NCI-H146 (cell line): ENCODE data around the gene ZNF22.
A peak's percentile ranks its signal among the peaks of the same experiment; 100 is the strongest.

Source experiments
- DNase-seq: peaks from one replicate; lab custom pipeline; 2025; lab: John Stamatoyannopoulos, UW

The ZNF22 gene

DNA sequence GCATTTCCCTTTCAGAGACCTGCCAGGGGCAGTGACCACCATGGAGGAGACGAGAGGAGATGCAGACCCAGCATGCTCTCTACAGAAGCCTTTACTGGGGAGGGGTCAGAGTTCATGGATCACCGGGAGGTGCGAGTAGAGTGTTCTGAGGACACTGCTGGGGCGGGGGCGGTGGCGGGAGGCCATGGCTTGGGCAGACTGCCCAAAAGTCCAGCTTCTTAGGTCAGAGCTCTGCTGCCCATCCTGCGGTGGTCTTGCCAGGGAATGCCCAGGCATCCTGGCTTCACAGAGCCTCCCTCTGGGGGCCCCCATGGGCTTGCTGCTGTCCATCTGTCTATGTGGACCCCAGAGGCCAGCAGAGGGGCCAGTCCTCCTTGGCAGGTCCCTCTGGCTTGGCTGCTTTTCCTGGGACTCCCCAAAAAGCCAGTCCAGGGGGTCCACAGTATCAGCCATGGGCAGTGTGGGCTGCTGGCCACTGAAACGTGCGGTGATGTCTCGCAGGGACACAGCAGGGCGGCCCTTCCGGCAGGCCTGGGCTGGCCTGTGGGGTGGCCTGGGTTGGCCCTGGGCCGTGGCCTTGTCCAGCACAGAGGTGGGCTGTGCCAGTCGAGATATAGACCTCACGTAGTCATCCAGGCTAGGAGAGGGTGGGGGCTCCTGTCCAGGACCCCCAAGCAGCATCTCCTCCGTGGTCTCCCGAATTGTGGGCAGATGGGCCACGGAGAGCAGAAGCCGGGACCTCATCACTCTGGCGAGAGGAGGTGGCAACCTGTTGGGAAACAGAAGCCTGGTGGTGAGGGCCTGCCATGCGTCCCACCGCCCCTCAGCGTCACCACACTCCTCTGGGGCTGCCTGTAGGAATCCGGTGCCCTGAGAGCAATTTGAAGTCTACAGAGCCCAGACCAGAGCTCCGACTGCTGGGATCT lies 23.2 kb upstream of the ZNF22 start:
- DNase-seq, result no peak

DNA sequence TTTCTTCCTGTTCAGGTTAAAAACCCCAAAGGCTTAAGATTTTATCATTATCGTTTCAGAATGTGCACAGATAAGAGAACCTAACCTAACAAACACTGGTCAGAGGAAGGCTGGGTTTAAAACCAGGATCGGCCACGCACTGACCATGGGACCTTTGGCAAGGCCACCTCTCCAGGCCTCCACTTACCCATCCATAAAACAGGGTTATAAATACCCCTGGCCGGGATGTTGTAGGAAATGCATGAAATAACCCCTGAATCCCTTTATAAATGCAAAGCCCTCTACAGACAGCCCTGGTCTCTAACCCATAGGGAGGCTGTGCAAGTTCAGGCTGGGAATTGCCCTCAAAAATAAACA lies 22.5 kb upstream of the ZNF22 start:
- no peak for DNase-seq

DNA sequence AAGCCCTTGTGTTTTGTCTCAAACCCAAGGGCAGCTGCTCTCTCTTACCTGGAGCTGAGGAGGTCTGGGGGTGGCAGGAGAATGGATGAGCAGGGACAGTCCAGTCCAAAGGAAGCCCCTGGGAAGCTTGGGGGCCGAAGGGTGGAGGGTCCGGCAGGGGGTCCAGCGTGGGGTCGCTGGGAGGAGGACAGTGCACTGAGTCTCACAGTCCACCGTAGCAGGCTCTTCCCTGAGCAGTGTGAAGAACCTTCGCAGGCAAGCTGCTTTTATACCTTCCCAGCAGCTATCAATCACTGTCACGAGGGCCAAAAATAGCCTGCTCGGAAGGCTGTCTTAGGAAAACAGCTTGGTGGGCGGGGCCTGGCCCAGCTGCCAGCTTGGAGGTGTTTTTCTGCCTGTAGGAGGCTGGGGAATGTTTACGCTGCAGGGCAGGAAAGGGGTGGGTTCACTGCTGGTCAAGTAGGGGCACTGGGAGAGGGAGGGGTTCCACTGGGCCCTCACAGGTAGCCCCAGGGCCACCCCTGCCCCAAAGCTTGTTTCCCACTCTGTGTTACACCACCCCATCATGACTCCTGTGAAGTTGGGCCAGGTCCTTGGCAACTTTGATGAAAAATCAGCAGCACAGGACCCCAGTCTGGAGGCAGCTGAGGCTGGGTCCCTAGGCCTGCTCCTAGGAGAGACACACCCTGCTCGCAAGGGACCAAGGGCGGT lies 22.0 kb upstream of the ZNF22 start, which contains the start of gene DEPP1:
DEPP1 (minus strand) TSS at position 240 of the 711 bp plus-strand sequence. CDS start 779 bp downstream, outside the sequence.
- peak; percentile 96 for DNase-seq

DNA sequence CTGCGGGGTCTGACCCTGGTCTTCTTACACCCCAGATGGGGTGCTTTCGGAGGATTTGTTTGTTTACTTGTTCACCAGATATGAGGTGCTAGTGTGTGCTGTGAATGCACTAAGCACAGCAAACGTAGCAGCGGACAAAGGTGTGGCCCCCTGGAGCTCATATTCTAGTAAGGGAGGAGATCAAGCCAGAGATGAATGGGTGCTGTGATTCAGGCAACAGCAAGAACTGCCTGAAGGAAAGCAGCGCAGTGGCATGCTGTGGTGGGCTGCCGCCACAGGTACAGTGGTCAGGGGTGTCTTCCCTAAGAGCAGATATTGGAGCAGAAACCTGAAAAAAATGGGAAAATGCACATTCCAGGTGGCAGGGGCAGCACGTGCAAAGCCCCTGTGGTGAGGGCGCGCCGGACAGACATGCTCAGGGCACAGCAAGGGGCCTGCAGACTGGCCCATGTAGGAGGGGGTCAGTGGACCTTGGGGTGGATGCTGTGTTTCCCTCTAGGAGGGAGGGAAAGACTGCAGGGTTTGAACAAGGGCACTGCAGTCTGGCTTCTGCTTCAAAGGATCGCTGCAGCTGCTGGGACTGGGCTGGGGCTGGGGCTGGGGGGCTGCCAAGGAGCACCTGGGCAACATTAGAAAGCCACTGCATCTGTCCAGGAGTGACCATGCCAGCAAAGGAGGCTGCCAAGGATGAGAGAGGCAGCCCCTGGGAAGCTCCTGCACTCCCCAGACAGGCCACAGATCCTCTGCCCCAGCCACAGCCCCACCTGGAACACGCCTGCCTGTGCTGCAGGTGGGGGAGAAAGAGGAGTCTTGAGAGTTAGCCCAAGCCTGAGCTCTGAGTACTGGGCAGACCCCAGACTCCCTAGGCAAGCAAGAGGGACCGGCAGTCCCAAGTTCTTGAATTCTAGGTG lies 21.2 kb upstream of the ZNF22 start:
- DNase-seq, result peak; percentile 62

DNA sequence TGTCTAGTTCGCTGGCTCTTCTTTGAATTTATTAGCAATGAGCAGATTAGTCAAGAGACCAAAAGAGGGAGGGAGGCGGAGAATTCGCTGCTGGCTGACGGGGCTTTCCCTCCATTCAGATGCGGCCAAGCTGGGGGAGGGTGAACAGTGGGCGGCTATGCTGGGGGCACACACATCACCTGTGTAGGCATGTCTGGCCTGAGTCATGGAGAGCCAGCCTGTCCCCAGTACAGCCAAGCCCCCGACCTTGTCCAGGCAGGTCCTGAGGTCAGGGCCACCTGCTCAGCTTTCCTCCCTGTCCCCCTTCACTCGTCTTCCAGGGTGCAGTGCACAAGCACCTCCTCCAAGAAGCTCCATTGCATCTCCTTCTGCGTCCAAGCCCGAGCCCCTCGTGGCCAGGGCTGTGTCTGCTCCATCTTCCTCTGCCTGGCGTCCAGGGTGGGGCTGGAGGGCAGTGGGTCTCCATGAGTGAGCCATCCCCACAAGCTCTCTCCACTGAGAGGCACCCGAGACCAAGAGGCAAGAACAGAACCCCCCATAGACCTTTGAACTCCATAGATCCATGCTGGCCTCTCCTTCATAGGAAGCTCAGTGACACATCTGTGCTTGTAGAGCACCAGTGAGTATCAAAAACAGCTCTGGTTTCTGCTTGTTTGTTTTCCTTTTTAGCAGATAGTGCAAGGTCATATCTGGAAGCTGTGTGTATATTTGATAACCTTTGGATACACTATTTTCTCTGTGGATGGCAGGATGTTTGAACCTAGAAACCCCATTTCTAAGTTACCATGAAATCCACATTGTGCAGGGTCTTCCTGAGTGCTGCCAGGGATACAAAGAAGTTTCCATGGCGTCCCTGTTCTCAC lies 20.2 kb upstream of the ZNF22 start:
- no peak for DNase-seq

DNA sequence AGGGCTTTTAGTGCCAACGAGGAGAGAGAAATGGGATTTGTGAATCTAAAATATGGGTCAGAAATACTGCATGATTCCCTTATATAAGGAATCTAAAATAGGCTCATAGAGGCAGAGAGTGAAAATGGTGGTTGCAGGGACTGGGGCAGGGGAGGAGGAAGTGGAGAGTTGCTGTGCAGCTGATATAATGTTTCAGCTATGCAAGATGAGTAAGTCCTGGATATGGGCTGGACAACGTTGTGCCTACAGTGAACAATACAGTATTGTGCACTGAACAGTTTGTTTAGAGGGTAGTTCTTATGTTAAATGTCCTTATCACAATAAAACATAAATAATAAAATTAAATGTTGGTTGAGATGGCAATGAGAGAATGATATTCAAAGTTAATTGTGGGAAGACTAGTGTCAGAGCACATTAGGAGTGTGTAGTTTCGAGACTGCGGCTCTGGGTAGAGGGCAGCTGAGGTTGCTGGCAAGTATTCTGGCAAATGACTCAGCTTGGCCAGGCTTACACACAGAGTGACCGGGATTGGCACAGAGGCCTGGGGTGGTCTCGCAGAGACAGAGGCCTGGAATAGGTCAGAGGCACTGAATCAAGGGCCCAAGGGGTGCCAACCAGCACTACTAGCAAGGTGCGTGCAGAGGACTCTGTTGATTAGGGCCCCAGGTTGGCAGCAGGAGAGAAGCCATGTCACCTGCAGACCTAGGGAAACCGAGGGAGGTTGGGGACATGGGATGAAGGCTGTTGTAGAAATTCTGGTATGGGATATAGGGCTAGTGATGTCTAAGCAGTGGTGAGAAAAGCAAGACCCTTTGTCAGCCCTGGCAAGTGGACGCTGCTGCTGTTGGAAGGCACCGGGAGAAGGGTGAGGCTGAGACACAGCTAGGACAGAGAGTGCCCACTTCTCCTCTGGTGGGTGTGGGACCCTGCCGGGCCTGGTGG lies 19.3 kb upstream of the ZNF22 start:
- DNase-seq, result no peak

DNA sequence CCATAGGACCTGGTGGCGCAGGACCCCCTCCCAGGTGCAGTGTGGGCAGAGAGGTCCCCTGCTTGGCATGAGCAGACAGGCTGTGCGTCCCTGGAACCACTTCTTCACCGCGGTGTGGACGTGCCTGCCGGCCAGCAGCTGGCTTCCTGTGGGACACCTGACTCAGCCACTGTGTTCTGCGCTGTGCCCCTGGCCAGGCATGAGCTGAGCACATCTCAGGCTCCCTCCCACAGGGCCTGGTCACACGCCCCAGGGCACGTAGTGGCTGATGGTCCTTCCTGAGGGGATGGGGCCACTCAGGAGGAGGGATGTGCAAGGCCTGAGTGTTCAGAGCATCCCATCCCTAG lies 18.6 kb upstream of the ZNF22 start:
- DNase-seq, result no peak

DNA sequence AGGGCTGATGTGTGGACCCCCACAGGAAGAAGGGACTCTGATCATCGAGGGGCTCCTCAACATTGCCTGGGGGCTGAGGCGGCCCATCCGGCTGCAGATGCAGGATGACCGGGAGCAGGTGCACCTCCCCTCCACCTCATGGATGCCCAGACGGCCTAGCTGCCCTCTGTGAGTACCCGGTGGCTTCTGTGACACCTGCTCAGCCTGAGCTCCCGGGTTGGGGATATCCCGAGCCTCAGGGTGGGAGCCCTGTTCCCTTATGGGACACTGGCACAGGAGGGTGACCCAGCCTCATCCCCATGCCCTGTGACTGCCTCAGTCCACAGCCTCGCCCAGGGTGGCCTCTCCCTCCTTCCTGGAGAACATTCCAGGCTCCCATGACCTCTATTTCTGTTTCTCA lies 18.2 kb upstream of the ZNF22 start:
- no peak for DNase-seq

DNA sequence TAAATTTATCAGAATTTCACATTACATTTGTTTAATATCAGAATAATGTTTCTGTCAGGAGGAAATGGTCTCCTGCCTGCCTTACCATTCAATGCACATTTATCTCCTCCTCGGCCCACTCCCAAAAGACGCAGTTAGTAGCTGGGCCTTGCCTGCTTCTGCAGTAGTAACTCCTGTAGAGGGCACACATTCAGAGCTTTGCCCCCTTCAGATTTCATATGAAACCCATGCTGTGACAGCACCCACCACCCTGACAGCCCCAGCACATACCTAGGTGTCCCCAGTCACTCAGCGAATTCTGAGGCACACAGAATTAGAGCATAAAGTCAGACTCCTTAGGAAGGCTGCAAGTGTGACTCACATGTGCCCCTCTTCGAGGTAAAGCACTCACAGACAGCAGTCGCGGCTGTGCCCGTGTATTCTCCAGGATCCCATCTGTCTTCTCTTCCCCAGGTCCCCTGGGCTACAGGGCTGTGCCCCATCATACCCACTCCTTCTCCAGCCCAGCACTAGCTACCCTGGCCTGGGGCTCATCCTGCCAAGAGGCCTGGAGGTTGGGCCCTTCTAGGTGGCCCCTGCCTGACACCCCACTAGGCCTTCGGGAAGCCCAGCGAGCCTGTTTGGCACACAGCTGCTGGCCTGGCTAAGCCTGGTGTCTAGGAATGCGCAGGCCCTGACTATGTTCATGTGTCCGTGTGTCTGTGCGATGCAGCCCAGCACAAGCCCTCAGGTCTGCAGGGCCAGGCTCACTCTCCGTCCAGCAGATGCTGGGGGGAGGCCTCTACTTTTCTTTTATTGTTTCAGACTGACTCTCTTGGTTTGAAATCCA lies 17.4 kb upstream of the ZNF22 start:
- no peak for DNase-seq

DNA sequence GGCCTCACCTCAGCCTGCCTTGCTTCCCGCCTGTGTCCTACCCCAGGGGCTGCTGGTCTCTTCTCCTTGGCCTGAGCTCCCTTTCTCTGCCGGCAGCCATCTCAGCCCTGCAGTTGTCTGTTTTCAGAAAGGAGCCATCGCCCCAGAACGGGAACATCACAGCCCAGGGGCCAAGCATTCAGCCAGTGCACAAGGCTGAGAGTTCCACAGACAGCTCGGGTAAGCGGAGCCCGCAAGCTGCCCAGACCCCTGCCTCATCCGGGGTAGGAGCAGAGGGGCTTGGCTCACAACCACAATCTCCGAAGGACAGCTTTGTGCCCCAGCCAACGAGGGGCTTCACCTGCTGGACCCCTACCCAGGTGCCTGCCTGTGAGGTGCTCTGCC lies 16.8 kb upstream of the ZNF22 start:
- no peak for DNase-seq

DNA sequence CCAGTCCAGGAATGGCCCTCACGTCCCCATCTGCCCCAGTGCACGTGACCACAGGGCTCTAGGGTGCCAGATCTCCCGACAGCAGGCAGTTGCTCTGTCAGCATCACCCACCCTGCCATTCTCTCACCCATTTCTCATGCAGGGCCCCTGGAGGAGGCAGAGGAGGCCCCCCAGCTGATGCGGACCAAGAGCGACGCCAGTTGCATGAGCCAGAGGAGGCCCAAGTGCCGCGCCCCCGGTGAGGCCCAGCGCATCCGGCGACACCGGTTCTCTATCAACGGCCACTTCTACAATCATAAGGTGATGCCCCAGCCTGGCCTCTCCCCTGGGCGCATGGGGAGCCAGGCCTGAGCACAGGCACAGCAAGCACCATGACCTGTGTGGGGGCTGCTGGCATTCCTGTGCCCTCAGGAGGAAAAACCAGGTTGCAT lies 16.0 kb upstream of the ZNF22 start:
- no peak for DNase-seq

DNA sequence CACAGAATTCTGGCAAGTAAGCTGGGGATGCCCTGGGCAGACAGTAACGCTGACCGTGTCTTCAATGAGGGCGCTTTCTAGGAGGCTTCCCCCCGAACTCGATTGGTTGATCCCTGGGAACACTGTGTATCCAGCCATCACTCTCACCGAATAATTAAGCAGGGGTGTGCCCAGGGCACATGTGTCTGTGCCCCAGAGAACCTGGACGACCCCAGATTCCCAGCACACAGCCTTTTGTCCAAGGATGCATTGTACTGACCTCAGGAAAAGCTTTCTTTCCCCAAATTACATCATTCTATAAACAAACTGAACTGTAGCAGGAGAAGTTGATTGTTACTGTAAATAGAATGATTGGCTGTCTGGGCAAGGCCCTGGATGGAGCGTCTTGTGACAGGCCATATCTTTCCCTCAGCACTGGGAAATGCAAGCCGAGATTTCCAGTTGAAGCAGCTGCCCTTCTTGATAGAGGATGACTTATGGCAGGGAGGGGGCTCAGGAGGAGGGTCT lies 15.5 kb upstream of the ZNF22 start:
- no peak for DNase-seq

DNA sequence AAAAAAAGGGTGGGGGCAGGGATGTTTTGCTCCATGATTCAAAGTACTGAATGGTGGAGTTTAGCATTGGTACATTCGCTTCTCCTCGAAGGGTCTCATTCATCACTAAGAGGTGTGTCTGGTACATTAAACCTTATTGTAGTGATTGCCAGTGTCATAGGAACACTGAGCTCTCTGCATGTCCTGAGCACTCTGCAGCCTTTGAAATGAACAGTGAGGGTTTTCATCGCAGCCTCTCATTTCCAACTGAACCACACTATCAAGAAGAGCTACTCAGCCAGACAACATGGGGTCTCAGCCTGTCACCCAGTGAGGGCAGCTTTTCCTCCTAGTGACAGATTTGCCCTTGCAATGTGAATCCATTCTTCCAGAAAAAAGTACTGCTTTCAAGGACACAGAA lies 14.5 kb upstream of the ZNF22 start:
- DNase-seq, result no peak

DNA sequence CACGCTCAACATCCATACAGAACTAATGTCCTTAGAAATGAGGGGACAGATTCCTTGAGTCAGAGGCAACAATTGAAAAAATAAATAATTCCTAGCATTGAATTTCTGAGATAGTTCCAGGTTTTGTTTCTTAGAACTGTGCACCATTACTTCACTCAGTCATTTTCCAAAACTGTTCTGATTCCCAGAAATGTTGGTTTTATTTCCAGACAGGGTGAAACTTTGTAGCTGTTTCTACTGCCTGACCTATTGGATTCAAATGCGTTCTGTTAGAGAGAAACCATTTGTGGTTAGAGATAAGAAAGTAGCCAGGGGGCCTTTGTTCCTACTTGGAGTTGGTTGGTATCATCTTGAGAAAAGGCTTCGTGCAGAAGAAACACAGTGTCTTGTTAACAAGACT lies 14.1 kb upstream of the ZNF22 start:
- DNase-seq, result no peak

DNA sequence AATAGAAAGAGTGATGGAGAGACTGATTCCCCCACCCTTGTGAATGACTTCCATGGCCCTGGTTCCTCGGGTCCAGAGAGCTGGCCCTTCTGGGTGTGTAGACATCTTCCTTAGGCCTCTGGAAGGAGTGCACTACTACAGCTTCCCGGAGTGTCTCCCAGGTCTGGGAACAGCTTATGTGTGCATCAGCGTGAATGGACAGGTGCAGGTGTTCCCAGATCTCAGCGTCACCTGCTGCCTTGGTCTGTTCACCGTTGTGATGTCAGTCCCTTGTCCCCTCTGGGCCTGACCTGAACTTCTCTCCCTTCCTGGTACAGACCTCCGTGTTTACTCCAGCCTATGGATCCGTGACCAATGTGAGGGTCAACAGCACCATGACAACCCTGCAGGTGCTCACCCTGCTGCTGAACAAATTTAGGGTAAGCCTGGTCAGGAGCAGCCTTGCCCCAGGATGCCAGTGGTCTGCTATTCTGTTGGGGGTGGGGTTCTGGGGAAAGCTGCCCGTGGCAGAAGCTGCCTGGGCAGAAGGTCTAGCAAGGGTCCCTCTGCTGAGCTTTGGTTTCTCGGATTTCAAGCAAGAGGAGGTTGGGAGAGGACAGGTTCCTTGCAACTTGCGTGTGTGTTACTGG lies 11.7 kb upstream of the ZNF22 start:
- DNase-seq, result peak; percentile 78

DNA sequence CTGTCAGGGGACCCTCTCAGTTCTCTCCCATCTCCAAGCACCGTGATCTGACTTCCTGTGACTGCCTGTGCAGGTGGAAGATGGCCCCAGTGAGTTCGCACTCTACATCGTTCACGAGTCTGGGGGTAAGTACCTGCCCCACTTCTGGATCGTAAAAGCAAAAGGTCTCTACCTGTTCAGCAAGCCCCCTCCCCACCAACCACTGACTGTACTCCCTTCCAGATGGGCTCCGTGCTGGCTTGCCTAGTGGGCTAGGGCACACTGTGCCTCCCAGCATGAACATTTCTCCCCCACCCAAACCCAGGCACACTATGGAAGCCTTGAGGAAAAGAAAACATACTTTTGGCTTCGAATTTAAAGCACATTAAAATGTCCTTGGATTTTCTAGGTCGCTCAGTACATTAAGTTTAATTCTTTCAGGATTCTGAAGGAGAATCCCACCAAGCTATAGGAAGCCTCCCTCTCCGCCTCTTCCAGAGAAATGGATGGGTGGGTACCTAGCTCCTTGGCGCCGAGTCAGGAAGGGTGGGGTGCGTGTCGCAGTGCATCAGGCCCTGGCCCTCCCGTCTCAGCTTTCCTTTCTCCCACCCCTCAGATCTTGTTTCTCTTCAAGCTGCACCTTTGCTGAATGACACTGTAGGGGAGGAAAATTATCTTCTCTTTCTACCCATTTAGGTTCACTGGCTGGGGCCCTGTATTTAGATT lies 11.0 kb upstream of the ZNF22 start:
- no peak for DNase-seq

DNA sequence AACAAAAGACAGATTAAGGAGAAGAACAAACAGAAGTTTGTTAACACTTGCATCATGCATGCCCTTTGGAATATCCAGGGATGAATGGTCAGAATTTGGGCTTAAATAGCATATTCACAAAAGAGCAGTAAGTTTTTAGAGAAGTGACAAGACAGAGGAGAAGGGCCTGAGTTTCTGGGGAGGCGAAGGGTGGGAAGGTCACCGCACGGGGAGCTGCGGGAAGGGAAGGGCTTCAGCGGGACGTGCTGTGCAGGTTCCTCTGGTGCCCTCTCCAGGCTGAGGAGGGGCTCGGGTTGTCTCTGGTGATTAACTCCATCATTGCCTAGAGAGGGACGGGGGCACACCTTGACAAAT lies 10.4 kb upstream of the ZNF22 start:
- DNase-seq, result peak; percentile 36

DNA sequence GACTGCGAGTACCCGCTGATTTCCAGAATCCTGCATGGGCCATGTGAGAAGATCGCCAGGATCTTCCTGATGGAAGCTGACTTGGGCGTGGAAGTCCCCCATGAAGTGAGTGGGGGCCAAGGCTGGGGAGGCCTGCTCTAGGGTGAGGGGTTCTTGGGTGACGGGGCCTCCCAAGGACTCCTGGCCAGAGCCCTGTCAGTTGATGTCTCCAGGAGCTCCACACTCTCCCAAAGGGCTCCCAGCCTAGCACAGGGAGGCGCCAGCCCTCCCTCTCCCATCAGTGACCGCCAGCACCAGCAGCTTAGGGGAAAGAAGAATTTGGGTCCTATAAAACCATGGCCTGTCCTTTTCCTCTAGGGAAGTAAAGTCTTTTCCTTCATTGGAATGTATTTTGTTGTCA lies 9.8 kb upstream of the ZNF22 start:
- no peak for DNase-seq
